ENCODE measurements around the gene MSH6. TPM values are rescaled to one million over a fixed set of nuclear protein-coding genes. Genes with fewer than 3 reads are reported as not detected.

Gene MSH6
- total RNA-seq, 1 experiment from 2014 or later: 108 TPM

DNA sequence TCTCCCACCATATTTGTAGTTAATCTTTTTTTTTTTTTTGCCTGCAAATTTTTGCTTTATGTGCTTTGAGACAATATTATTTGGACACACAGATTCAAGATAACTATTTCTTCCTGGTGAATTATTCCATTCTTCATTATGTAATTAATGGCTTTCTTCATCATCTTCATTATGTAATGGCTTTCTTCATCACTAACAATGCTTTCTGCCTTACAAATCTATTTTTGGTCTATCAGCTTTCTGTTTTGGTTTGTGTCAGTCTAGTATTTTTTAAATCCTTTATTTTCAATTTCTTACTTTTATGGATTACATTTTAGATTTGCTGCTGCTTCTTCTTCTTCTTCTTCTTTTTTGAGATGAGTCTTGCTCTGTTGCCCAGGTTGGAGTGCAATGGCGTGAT is 60.5 kb downstream of the MSH6 start:
- ChIA-PET POLR2A (no interaction called here), CTCF (no interaction called here)
- intact Hi-C loops (cut with micrococcal nuclease; ENCODE audit: unreplicated experiment): no loop called here
- Mint-ChIP-seq H3K4me1 (ENCODE audit: low read depth, unreplicated experiment) (no peaks in the 10 kb centered on the region), H3K4me3 (ENCODE audit: unreplicated experiment) (no peak overlapping the region), H3K27me3 (ENCODE audit: insufficient read depth, unreplicated experiment) (no peaks in the 10 kb centered on the region), H3K9me3 (ENCODE audit: unreplicated experiment) (no peaks in the 10 kb centered on the region), H3K36me3 (ENCODE audit: insufficient read depth, unreplicated experiment) (peaks cover 15% of the 10 kb centered on the region), H3K27ac (ENCODE audit: unreplicated experiment) (no peak overlapping the region)
- TF ChIP-seq, protein P1, sequence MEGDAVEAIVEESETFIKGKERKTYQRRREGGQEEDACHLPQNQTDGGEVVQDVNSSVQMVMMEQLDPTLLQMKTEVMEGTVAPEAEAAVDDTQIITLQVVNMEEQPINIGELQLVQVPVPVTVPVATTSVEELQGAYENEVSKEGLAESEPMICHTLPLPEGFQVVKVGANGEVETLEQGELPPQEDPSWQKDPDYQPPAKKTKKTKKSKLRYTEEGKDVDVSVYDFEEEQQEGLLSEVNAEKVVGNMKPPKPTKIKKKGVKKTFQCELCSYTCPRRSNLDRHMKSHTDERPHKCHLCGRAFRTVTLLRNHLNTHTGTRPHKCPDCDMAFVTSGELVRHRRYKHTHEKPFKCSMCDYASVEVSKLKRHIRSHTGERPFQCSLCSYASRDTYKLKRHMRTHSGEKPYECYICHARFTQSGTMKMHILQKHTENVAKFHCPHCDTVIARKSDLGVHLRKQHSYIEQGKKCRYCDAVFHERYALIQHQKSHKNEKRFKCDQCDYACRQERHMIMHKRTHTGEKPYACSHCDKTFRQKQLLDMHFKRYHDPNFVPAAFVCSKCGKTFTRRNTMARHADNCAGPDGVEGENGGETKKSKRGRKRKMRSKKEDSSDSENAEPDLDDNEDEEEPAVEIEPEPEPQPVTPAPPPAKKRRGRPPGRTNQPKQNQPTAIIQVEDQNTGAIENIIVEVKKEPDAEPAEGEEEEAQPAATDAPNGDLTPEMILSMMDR (IDR thresholded peaks at IDR 0.05; ENCODE audit: insufficient read depth in 1 of 2, low read depth in 1 of 2, low read length in 1 of 2, severe bottlenecking in 1 of 2, unreplicated experiment in 1 of 2): no peak
- BruUV-seq (replicated peaks): no TSS peak
- no peaks in the 10 kb centered on the region for H3K27me3 ChIP-seq (replicated peaks; ENCODE audit: control insufficient read depth, insufficient read depth, low read length)
- no peak overlapping the region for H3K4me3 ChIP-seq (ENCODE audit: low read depth, low read length)
- H3K9me3 ChIP-seq: 0 out of 2 replicates have a peak, but pooled peaks cover 3% of the 10 kb centered on the region
- DNase-seq: no peak
- no peaks in the 10 kb centered on the region for H3K36me3 ChIP-seq (ENCODE audit: control insufficient read depth, insufficient read depth, low read length)
- no peaks in the 10 kb centered on the region for H3K4me1 ChIP-seq

DNA sequence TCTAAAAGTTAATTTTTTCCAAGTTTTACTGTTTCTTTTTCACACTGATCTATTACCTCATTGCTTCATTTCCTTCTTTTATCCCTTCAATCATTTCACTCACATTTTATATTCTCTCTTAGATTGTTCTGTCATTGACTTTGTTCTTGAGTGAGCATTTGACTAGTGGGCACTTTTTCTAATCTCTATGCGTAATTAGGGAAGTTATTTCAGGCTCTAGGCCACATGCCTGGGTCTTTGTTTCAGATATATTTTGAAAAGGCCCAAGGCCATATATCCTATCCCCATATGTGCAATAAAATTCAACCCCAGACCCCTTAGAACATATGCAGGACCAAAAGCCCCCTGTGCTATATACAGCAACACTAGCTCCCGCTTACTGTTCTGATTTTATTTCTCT is 61.2 kb downstream of the MSH6 start:
- no peaks in the 10 kb centered on the region for H3K36me3 ChIP-seq (ENCODE audit: control insufficient read depth, insufficient read depth, low read length)
- ChIA-PET POLR2A (no interaction called here), CTCF (no interaction called here)
- BruUV-seq (replicated peaks): no TSS peak
- Mint-ChIP-seq H3K4me1 (ENCODE audit: low read depth, unreplicated experiment) (no peaks in the 10 kb centered on the region), H3K9me3 (ENCODE audit: unreplicated experiment) (no peaks in the 10 kb centered on the region), H3K4me3 (ENCODE audit: unreplicated experiment) (no peak overlapping the region), H3K36me3 (ENCODE audit: insufficient read depth, unreplicated experiment) (peaks cover 10% of the 10 kb centered on the region), H3K27ac (ENCODE audit: unreplicated experiment) (no peak overlapping the region), H3K27me3 (ENCODE audit: insufficient read depth, unreplicated experiment) (no peaks in the 10 kb centered on the region)
- TF ChIP-seq, protein P1 (IDR thresholded peaks at IDR 0.05; ENCODE audit: insufficient read depth in 1 of 2, low read depth in 1 of 2, low read length in 1 of 2, severe bottlenecking in 1 of 2, unreplicated experiment in 1 of 2): no peak
- H3K4me3 ChIP-seq (ENCODE audit: low read depth, low read length): no peak overlapping the region
- no peaks in the 10 kb centered on the region for H3K4me1 ChIP-seq
- intact Hi-C loops (cut with micrococcal nuclease; ENCODE audit: unreplicated experiment): no loop called here
- 0 out of 2 replicates have a peak, but pooled peaks cover 3% of the 10 kb centered on the region for H3K9me3 ChIP-seq
- no peak for DNase-seq
- H3K27me3 ChIP-seq (replicated peaks; ENCODE audit: control insufficient read depth, insufficient read depth, low read length): no peaks in the 10 kb centered on the region

DNA sequence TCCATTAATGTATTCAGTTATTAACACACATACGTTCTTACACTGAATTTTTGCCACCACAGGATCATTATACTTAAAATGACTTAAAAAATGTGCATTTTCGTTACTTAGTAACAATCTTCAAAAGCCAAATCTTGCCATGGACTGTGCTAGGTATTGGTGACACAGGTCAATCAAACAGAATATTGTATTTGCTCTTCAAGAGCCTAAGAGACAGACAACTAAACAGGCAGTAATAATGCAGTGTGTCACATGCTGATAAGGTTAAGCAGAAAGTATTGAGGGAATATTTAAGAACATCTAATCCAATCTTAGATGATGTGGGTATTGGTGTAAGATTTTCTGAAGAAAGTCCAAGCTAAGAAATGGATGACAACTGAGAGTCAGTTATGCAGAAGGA is 66.4 kb downstream of the MSH6 start:
- POLR2A ChIA-PET: no interaction called here

More for the DNA sequence above, 66.4 kb downstream of the MSH6 start:
- CTCF ChIA-PET: no interaction called here
- Mint-ChIP-seq H3K27ac (ENCODE audit: unreplicated experiment) (no peak overlapping the region), H3K27me3 (ENCODE audit: insufficient read depth, unreplicated experiment) (no peaks in the 10 kb centered on the region), H3K4me3 (ENCODE audit: unreplicated experiment) (no peak overlapping the region), H3K36me3 (ENCODE audit: insufficient read depth, unreplicated experiment) (peaks cover 6% of the 10 kb centered on the region), H3K4me1 (ENCODE audit: low read depth, unreplicated experiment) (peaks cover 6% of the 10 kb centered on the region), H3K9me3 (ENCODE audit: unreplicated experiment) (no peaks in the 10 kb centered on the region)
- TF ChIP-seq, protein P1 (IDR thresholded peaks at IDR 0.05; ENCODE audit: insufficient read depth in 1 of 2, low read depth in 1 of 2, low read length in 1 of 2, severe bottlenecking in 1 of 2, unreplicated experiment in 1 of 2): no peak
- DNase-seq: no peak
- intact Hi-C loops (cut with micrococcal nuclease; ENCODE audit: unreplicated experiment): no loop called here
- H3K27me3 ChIP-seq (replicated peaks; ENCODE audit: control insufficient read depth, insufficient read depth, low read length): no peaks in the 10 kb centered on the region
- no peaks in the 10 kb centered on the region for H3K36me3 ChIP-seq (ENCODE audit: control insufficient read depth, insufficient read depth, low read length)
- H3K4me1 ChIP-seq: no peaks in the 10 kb centered on the region
- BruUV-seq (replicated peaks): no TSS peak
- H3K4me3 ChIP-seq (ENCODE audit: low read depth, low read length): no peak overlapping the region
- 0 out of 2 replicates have a peak, but pooled peaks cover 3% of the 10 kb centered on the region for H3K9me3 ChIP-seq
